Smooth muscle cell of trachea (primary cell): ENCODE results near the gene C11orf52. TPM values are rescaled to one million over a fixed set of nuclear protein-coding genes. Genes with fewer than 3 reads are reported as not detected.

Experiments
- total RNA-seq: library from RNA; depleted of rRNA; stranded (reverse); fragments of >200 nt; gene quantifications from 2 replicates; pipeline ENCODE4 v1.2.1, GENCODE V29; 2014

The C11orf52 gene, protein sequence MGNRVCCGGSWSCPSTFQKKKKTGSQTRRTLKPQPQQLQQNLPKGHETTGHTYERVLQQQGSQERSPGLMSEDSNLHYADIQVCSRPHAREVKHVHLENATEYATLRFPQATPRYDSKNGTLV
- total RNA-seq = 0.66 TPM in 1 of 2 replicates, not detected in the other

DNA sequence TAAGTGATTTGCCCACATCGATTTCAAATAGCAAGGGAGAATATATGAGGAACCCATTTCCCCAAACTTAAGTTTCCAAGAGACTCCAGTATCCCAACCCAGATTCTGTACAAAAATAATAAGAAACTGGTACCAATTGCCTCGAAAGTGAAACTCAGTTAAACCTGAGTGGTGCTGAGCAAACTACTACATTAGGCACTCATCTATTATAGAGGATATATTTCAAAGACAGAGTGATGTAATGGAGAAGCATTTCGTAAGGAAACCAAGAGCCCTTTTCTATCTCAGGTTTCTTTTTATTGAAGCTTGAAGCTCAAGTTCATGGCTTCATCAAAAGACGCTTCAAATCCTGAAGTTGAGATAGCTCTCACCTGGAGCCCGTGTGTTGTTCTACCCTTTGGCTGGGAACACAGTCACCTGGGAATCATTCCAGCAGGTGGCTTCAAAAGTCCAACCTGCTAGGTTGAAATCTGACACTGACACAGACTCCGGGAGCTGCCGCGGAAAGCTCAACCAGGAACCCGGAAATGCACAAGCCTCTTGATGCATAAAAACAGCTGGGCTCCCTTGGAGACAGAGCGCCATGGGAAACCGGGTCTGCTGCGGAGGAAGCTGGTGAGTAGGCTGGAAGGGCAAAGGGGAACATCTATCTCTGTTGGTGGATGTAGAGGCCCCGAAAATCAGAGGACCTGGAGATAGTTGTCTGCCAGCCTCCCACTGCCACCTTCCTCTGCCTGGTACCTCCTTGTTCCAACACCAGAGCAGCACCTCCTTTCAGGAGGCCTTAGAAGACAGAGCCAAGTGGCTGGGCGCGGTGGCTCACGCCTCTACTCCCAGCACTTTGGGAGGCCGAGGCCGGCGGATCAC, at the start of gene C11orf52:
Gene C11orf52, plus strand, starts transcription at position 524 of the 867 bp plus-strand sequence. Its CDS starts 60 bp downstream, at position 584.

DNA sequence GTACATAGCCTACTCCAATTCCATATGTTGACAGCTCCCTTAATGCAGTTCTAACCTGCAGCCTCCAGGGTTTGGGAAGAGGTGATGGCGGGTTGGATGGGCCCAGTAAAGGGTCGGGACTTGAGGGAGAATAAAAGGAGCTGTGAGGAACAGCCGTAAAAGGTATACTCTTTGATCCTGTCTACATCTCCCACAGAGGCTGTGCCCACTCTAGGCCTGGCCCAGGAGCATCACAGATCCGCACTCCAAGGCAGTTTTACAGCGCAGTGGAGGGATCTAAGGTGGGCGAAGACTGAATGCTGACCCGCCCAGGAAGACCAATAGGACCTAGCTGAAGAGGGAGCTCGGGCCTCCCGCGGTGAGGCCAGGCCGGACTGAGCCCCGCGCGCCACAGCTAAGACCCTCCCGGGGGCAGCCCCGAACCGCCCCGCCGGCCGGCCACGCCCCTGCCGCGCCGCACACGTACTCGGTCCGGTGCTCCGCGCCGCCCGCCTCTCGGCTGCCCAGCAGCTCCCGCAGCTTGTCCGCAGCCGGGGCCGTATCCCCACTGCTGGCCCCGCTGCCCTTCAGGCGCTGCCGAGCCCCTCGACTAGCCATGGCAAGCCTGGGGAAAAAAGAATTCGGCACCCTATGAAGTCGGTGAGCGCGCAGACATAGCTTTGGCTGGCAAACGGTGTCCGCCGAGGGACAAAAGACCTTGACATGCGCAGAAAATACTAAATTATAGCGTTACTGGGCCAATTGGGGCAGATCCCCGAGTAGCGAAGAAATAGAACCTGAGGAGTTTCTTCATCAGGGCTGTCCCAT, 47.6 kb upstream of the C11orf52 start, which contains the start of gene ALG9:
Gene ALG9, minus strand, starts transcription at position 696 of the 807 bp plus-strand sequence. Its CDS starts 99 bp downstream, at position 597.

DNA sequence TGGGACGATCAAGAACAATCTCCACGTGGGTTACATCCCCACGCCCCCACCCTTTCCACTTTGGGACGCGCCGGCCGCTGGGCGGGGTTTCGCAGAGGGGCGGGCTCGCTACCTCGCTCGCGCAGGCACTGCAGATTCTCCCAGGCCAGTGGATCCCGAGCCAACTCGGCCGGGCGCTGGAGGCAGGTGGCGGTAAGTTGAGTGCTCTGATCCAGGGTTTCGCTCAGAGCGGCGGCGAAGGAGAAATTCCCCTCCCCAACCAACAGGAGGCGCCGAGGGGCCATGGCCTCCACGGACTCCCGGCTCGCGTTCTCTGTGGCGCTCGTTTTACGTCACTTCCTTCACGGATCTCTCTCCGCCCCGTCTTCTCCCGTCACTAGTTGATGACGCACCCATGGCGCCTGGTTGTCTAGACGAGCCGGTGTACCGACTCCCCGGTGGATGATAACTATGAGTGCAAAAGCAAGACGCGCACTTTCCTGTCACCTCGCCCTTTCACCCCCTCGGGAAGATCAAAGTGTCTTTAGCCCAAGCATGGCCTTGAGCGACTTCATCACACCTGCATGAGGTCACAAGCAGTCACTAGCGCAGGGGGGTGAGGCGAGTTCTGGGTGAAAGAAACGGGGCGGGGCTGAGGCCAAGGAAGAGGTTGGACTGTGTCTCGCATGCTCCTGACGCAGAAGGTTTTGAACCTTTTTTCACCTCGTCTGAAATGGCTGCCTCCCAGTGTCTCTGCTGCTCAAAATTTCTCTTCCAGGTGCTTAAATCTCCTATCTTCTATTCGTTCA, 39.7 kb upstream of the C11orf52 start, which contains the start of the genes CFAP68 and FDXACB1:
Gene CFAP68, plus strand, starts transcription at position 693 of the 788 bp plus-strand sequence. Its CDS starts 20 bp downstream, at position 713.
Gene FDXACB1, minus strand, starts transcription at position 317 of the 788 bp plus-strand sequence. Its CDS starts 33 bp downstream, at position 284.

DNA sequence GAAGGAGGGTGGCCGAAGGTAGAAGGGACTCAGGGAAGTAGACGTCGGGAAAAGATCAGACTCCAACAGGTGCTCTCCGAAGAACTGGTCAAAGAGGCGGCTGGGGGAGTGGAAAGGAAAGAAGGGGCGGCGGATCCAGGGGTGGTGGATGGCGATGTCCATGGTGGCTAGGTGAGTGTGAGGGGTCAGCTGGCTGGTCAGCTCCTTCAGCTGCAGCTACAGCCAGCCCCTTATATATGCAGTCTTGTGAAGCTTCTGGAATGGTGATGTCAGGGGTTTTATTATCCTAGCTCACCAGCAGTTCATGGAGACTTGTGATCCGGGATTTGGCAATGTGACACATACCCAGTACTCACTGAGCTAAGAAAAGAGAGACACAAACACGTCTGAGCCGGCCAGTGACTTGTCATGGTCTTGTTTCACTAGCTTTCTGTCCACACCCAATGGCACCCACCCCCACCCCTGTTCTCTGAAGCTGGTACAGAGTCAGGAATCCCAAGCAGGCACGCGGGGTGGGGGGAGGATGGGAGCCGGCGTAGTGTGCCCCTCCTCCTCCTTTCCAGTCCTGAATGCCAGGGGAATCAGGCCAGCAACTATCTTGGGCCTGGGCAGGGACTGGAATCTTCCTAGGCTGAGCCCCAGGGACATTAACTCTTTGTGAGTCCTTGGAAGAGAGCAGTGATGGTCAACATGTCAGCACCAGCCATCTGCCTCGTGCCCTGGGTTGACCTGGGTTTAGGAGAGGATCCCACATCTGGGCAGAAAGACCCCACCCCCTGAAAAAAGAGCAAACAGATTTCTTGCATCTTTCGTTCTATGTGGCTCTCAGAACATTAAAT, 6.9 kb upstream of the C11orf52 start, which contains the start of gene CRYAB:
Gene CRYAB, minus strand, starts transcription at position 208 of the 839 bp plus-strand sequence. Its CDS starts 46 bp downstream, at position 162.

DNA sequence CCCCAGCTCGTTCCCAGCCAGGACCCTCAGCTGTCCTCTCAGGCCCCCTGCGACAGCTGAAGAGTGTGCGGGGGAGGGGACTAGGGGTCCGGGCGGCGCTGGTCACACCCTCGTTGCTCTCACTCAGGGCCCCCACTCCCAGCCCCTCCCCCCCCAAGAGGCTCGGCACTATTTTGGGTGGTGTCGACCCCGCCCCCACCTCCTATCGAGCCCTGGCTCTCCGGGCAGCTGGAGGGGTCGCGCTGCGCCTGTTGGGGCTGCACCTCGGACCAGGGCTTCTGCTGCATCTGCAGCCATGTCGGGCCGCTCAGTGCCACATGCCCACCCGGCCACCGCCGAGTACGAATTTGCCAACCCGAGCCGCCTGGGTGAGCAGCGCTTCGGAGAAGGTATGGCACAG, 6.2 kb upstream of the C11orf52 start, which contains the start of gene HSPB2:
Gene HSPB2, plus strand, starts transcription at position 200 of the 400 bp plus-strand sequence. Its CDS starts 96 bp downstream, at position 296.

Other genes with a start within 250 kb of the C11orf52 start
- gene PPP2R1B, start 152.5 kb upstream of the C11orf52 start, total RNA-seq = 42.2 and 48.9 TPM in 2 replicates
- gene ALG9, start 47.3 kb upstream of the C11orf52 start, total RNA-seq = 31.3 and 39.9 TPM in 2 replicates
- 3.5 and 4.1 TPM in 2 replicates for gene FDXACB1, start 39.7 kb upstream of the C11orf52 start, total RNA-seq
- gene CFAP68, start 39.4 kb upstream of the C11orf52 start, total RNA-seq = 10.5 and 15.5 TPM in 2 replicates
- gene CRYAB, start 7.1 kb upstream of the C11orf52 start, total RNA-seq = 8.7 and 48.3 TPM in 2 replicates
- gene HSPB2, start 6.2 kb upstream of the C11orf52 start, total RNA-seq = 0.58 and 0.99 TPM in 2 replicates
- gene DIXDC1, start 18.4 kb downstream of the C11orf52 start, total RNA-seq = 17.2 and 22.0 TPM in 2 replicates
- gene DLAT, start 106.5 kb downstream of the C11orf52 start, total RNA-seq = 26.1 and 31.9 TPM in 2 replicates
- 1.5 and 4.4 TPM in 2 replicates for gene PIH1D2, start 155.1 kb downstream of the C11orf52 start, total RNA-seq
- 16.4 and 18.3 TPM in 2 replicates for gene NKAPD1, start 155.4 kb downstream of the C11orf52 start, total RNA-seq
- gene TIMM8B, start 167.8 kb downstream of the C11orf52 start, total RNA-seq = 27.5 and 37.2 TPM in 2 replicates
- gene SDHD, start 168.0 kb downstream of the C11orf52 start, total RNA-seq = 188 and 273 TPM in 2 replicates
- gene IL18, start 245.2 kb downstream of the C11orf52 start, total RNA-seq = 0.33 and 0.87 TPM in 2 replicates
- 0.15 TPM in 1 of 2 replicates, not detected in the other for gene TEX12, start 248.5 kb downstream of the C11orf52 start, total RNA-seq